H9 (cell line): ENCODE results near the gene COX7B. TPM values are rescaled to one million over a fixed set of nuclear protein-coding genes. Genes with fewer than 3 reads are reported as not detected.

Experiments used
- DNase-seq: peaks from one replicate; pipeline ENCODE4 v3.0.0-alpha.2; 2017
- H2AFZ ChIP-seq: one replicate; pipeline ENCODE4 v1.6.1; 2013; ENCODE audit warnings: mild to moderate bottlenecking, low read length, control low read depth, moderate library complexity
- H2AK5ac ChIP-seq: 2 replicates; pipeline ENCODE4 v1.6.1; 2013; ENCODE audit warnings: low read length, control low read depth, mixed read lengths; ENCODE audit not compliant: insufficient read length
- H2BK120ac ChIP-seq: one replicate; pipeline ENCODE4 v1.6.1; 2013; ENCODE audit warnings: low read depth, mild to moderate bottlenecking, low read length, control low read depth, inconsistent platforms; ENCODE audit not compliant: poor library complexity, severe bottlenecking
- H2BK12ac ChIP-seq: 2 replicates; pipeline ENCODE4 v1.6.1; 2013; ENCODE audit warnings: low read length, control low read depth, mixed read lengths, low read depth; ENCODE audit not compliant: insufficient read length
- H2BK15ac ChIP-seq: 2 replicates; pipeline ENCODE4 v1.6.1; 2013; ENCODE audit warnings: low read depth, low read length, control low read depth
- H2BK20ac ChIP-seq: one replicate; pipeline ENCODE4 v1.6.1; 2013; ENCODE audit warnings: low read depth, mild to moderate bottlenecking, low read length, control low read depth, inconsistent platforms; ENCODE audit not compliant: poor library complexity, severe bottlenecking
- H2BK5ac ChIP-seq: 2 replicates; pipeline ENCODE4 v1.6.1; 2013; ENCODE audit warnings: low read length, control low read depth, mixed read lengths; ENCODE audit not compliant: insufficient read length
- H3K14ac ChIP-seq: 2 replicates; pipeline ENCODE4 v1.6.1; 2013; ENCODE audit warnings: low read length, control low read depth; ENCODE audit not compliant: insufficient read depth
- H3K18ac ChIP-seq: 2 replicates; pipeline ENCODE4 v1.6.1; 2013; ENCODE audit warnings: low read depth, mild to moderate bottlenecking, mixed read lengths, low read length, control low read depth; ENCODE audit not compliant: insufficient read length
- H3K23ac ChIP-seq: 2 replicates; pipeline ENCODE4 v1.6.1; 2013; ENCODE audit warnings: low read length, control low read depth, mixed read lengths, low read depth; ENCODE audit not compliant: insufficient read length
- H3K23me2 ChIP-seq: 2 replicates; pipeline ENCODE4 v1.6.1; 2013; ENCODE audit warnings: low read depth, mild to moderate bottlenecking, mixed read lengths, low read length, control low read depth; ENCODE audit not compliant: insufficient read length, poor library complexity, severe bottlenecking
- H3K27ac ChIP-seq: 2 replicates; pipeline ENCODE4 v1.5.1; 2013; ENCODE audit warnings: low read length, control low read depth, mixed read lengths, low read depth; ENCODE audit not compliant: insufficient read length
- H3K27me3 ChIP-seq: 2 replicates; pipeline ENCODE4 v1.6.1; 2013; ENCODE audit warnings: low read length, control low read depth, inconsistent platforms; ENCODE audit not compliant: insufficient read depth
- H3K4ac ChIP-seq: 2 replicates; pipeline ENCODE4 v1.6.1; 2013; ENCODE audit warnings: low read depth, mild to moderate bottlenecking, control low read depth, inconsistent platforms, low read length, moderate library complexity
- H3K4me1 ChIP-seq: 2 replicates; pipeline ENCODE4 v1.6.1; 2013; ENCODE audit warnings: low read length, control low read depth, inconsistent platforms; ENCODE audit not compliant: insufficient read depth
- H3K4me2 ChIP-seq: 2 replicates; pipeline ENCODE4 v1.6.1; 2013; ENCODE audit warnings: low read length, control low read depth, mixed read lengths; ENCODE audit not compliant: insufficient read length, insufficient read depth
- H3K56ac ChIP-seq: 2 replicates; pipeline ENCODE4 v1.6.1; 2013; ENCODE audit warnings: low read depth, mild to moderate bottlenecking, mixed read lengths, low read length, control low read depth; ENCODE audit not compliant: insufficient read length
- H3K79me1 ChIP-seq: 2 replicates; pipeline ENCODE4 v1.6.1; 2013; ENCODE audit warnings: low read depth, mild to moderate bottlenecking, moderate library complexity, low read length, control low read depth, inconsistent platforms; ENCODE audit not compliant: insufficient read depth, poor library complexity, severe bottlenecking
- H3K79me2 ChIP-seq: 2 replicates; pipeline ENCODE4 v1.6.1; 2013; ENCODE audit warnings: low read length, control low read depth, inconsistent platforms; ENCODE audit not compliant: insufficient read depth
- H3K9ac ChIP-seq: 2 replicates; pipeline ENCODE4 v1.6.1; 2013; ENCODE audit warnings: low read length, control low read depth, mixed read lengths; ENCODE audit not compliant: insufficient read length; ENCODE audit errors: extremely low read depth
- H3K9me3 ChIP-seq: one replicate; pipeline ENCODE4 v1.6.1; 2013; ENCODE audit warnings: low read depth, low read length, inconsistent platforms; ENCODE audit not compliant: control insufficient read depth
- H3T11ph ChIP-seq: one replicate; pipeline ENCODE4 v1.6.1; 2013; ENCODE audit warnings: mild to moderate bottlenecking, low read length, control low read depth, inconsistent platforms
- H4K20me1 ChIP-seq: one replicate; pipeline ENCODE4 v1.6.1; 2013; ENCODE audit not compliant: control insufficient read depth, insufficient read length, insufficient read depth
- H4K5ac ChIP-seq: 2 replicates; pipeline ENCODE4 v1.6.1; 2013; ENCODE audit warnings: low read depth, mild to moderate bottlenecking, mixed read lengths, low read length, control low read depth; ENCODE audit not compliant: insufficient read length
- H4K8ac ChIP-seq: replicated peaks from 2 replicates; pipeline ENCODE4 v1.6.1; 2013; ENCODE audit warnings: low read length, control low read depth, mixed read lengths, low read depth; ENCODE audit not compliant: insufficient read length
- H4K91ac ChIP-seq: 2 replicates; pipeline ENCODE4 v1.6.1; 2013; ENCODE audit warnings: low read depth, mild to moderate bottlenecking, moderate library complexity, mixed read lengths, low read length, control low read depth; ENCODE audit not compliant: insufficient read length
- H3K27ac Mint-ChIP-seq, 3 experiments: 2 replicates in 2 of 3; 3 replicates in 1 of 3; pipeline ENCODE4 v1.8.0; 2020 to 2021; ENCODE audit warnings: mixed read lengths in 3 of 3, mild to moderate bottlenecking in 1 of 3, moderate library complexity in 1 of 3
- H3K27me3 Mint-ChIP-seq: 2 replicates; pipeline ENCODE4 v1.8.0; 2021; ENCODE audit warnings: low read depth, mild to moderate bottlenecking, moderate library complexity, mixed read lengths
- H3K36me3 Mint-ChIP-seq, 3 experiments: 2 replicates in 2 of 3; 3 replicates in 1 of 3; pipeline ENCODE4 v1.8.0; 2020 to 2021; ENCODE audit warnings: low read depth in 3 of 3, mixed read lengths in 3 of 3; ENCODE audit not compliant: insufficient read depth in 1 of 3
- H3K4me1 Mint-ChIP-seq, 2 experiments: 2 replicates each; pipeline ENCODE4 v1.8.0; 2020; ENCODE audit warnings: mixed read lengths in 2 of 2
- H3K4me3 Mint-ChIP-seq, 2 experiments: 2 replicates in 1 of 2; 3 replicates in 1 of 2; pipeline ENCODE4 v1.8.0; 2020 to 2021; ENCODE audit warnings: mild to moderate bottlenecking in 2 of 2, mixed read lengths in 2 of 2, moderate library complexity in 1 of 2
- H3K9me3 Mint-ChIP-seq, 2 experiments: 2 replicates in 1 of 2; 3 replicates in 1 of 2; pipeline ENCODE4 v1.8.0; 2020; ENCODE audit warnings: mild to moderate bottlenecking in 2 of 2, mixed read lengths in 2 of 2, moderate library complexity in 1 of 2
- CTCF ChIP-seq: fragments of 200-600 bp; sonication (generic); conservative IDR thresholded peaks from 3 replicates; pipeline ENCODE4 v1.8.0; 2021; ENCODE audit warnings: antibody characterized with exemption, mild to moderate bottlenecking
- WGBS: extraction: QIAGEN DNeasy Blood & Tissue Kit; methylation state at CpG from one replicate; pipeline ENCODE4 v1.1.7; 2013; ENCODE audit warnings: missing lambda C conversion rate, low lambda C conversion rate, mixed read lengths; ENCODE audit not compliant: insufficient read length; ENCODE audit errors: extremely low coverage; 5-methylcytosine and 5-hydroxymethylcytosine counted together
- total RNA-seq: library from RNA; stranded (reverse); gene quantifications from 2 replicates; pipeline ENCODE4 v1.2.1, GENCODE V29; 2021

COX7B gene
- total RNA-seq, 1 experiment from 2014 or later = 253 TPM

GRCh38 chrX:77894921-77895886 lies 4.1 kb upstream of the COX7B start, which contains the start of gene MAGT1:
Gene MAGT1, minus strand, starts transcription at chrX:77895435. Its CDS starts 25 bp downstream, at chrX:77895410.
- H3K14ac ChIP-seq = peak within 1 kb of the TSS; percentile 17; the same call in 1 of the 2 replicates
- H4K8ac ChIP-seq = no peak within 1 kb of the TSS
- H3K79me2 ChIP-seq = peaks cover 14% of the 10 kb centered on the region; the same call in 1 of the 2 replicates
- no peaks in the 10 kb centered on the region for H3K79me1 ChIP-seq
- Mint-ChIP-seq H3K36me3 (peaks cover 4 to 9% (median 5%) of the 10 kb centered on the region in 3 experiments; a peak in 5 of 7 replicates), H3K9me3 (peaks cover 63 to 80% of the 10 kb centered on the region in 2 experiments), H3K4me3 (peak within 1 kb of the TSS; percentile 85 to 92), H3K27me3 (no peaks in the 10 kb centered on the region), H3K4me1 (no peaks in the 10 kb centered on the region), H3K27ac (peak within 1 kb of the TSS; percentile 96 to 100 (median 99))
- no peak within 1 kb of the TSS; the same call in 1 of the 2 replicates for H3K4ac ChIP-seq
- no peak within 1 kb of the TSS for H2BK15ac ChIP-seq
- H3K4me1 ChIP-seq = no peaks in the 10 kb centered on the region
- H4K91ac ChIP-seq = no peak within 1 kb of the TSS
- no peak within 1 kb of the TSS for H3K56ac ChIP-seq
- no peak for TF ChIP-seq CTCF
- H2BK20ac ChIP-seq = no peak within 1 kb of the TSS
- H3K27me3 ChIP-seq = no peaks in the 10 kb centered on the region
- no peak within 1 kb of the TSS for H3T11ph ChIP-seq
- H3K18ac ChIP-seq = peak within 1 kb of the TSS; percentile 74
- WGBS = no CpG with 5 or more reads among the region's 49 CpGs
- H2BK120ac ChIP-seq = no peak within 1 kb of the TSS
- peak within 1 kb of the TSS; percentile 55 for H3K4me2 ChIP-seq
- no peaks in the 10 kb centered on the region for H3K23me2 ChIP-seq
- H2AK5ac ChIP-seq = no peak within 1 kb of the TSS
- H2BK5ac ChIP-seq = no peak within 1 kb of the TSS
- H3K9ac ChIP-seq = peak within 1 kb of the TSS; percentile 97
- no peaks in the 10 kb centered on the region for H4K20me1 ChIP-seq
- peak within 1 kb of the TSS; percentile 4 for H3K27ac ChIP-seq
- no peak within 1 kb of the TSS for H2BK12ac ChIP-seq
- no peak within 1 kb of the TSS for H2AFZ ChIP-seq
- peaks cover 13% of the 10 kb centered on the region for H3K9me3 ChIP-seq
- H4K5ac ChIP-seq = no peak within 1 kb of the TSS
- peak; percentile 96 for DNase-seq
- H3K23ac ChIP-seq = no peak within 1 kb of the TSS
